MCF 10A (cell line): ENCODE data around the gene PRSS22. TPM values are rescaled to one million over a fixed set of nuclear protein-coding genes. Genes with fewer than 3 reads are reported as not detected.

Experiments
- BruUV-seq: library from RNA; stranded (reverse); fragments of 400-500 nt; replicated peaks from 2 replicates; lab custom pipeline; 2021; lab: Mats Ljungman, UMichigan
- CTCF ChIA-PET: fragments of 300-600 bp; sonication (Branson Sonifier 250); formaldehyde crosslinking; extraction: SDS; loops from one replicate; lab custom pipeline; 2021; ENCODE audit warnings: antibody characterized with exemption, inconsistent platforms; lab: Yijun Ruan, JAX
- POLR2A ChIA-PET: fragments of 300-600, 350-650 bp; sonication (Branson Sonifier 250); formaldehyde crosslinking; extraction: SDS; loops from one replicate; lab custom pipeline; 2020; ENCODE audit warnings: antibody characterized with exemption, inconsistent platforms; lab: Yijun Ruan, JAX
- DNase-seq: peaks from one replicate; pipeline ENCODE4 v3.0.0-alpha.2; 2018; ENCODE audit not compliant: unreplicated experiment
- H3K27ac Mint-ChIP-seq: one replicate; pipeline ENCODE4 v1.8.0; 2022; ENCODE audit warnings: mild to moderate bottlenecking, low read depth, mixed read lengths; ENCODE audit not compliant: unreplicated experiment
- H3K27me3 Mint-ChIP-seq: one replicate; pipeline ENCODE4 v1.8.0; 2022; ENCODE audit warnings: mixed read lengths; ENCODE audit not compliant: insufficient read depth, unreplicated experiment
- H3K36me3 Mint-ChIP-seq: one replicate; pipeline ENCODE4 v1.8.0; 2022; ENCODE audit warnings: mild to moderate bottlenecking, moderate library complexity, mixed read lengths; ENCODE audit not compliant: insufficient read depth, unreplicated experiment
- H3K4me1 Mint-ChIP-seq: one replicate; pipeline ENCODE4 v1.8.0; 2022; ENCODE audit warnings: mixed read lengths; ENCODE audit not compliant: insufficient read depth, unreplicated experiment
- H3K4me3 Mint-ChIP-seq: one replicate; pipeline ENCODE4 v1.8.0; 2022; ENCODE audit warnings: mild to moderate bottlenecking, moderate library complexity, mixed read lengths; ENCODE audit not compliant: unreplicated experiment
- H3K9me3 Mint-ChIP-seq: one replicate; pipeline ENCODE4 v1.8.0; 2022; ENCODE audit warnings: mixed read lengths; ENCODE audit not compliant: unreplicated experiment
- CTCF ChIP-seq: fragments of 200-600 bp; IDR thresholded peaks from one replicate; pipeline ENCODE4 v1.8.0; 2022; ENCODE audit warnings: antibody characterized with exemption, mild to moderate bottlenecking; ENCODE audit not compliant: unreplicated experiment
- intact Hi-C: fragments of 100-400 bp; cut with micrococcal nuclease; formaldehyde crosslinking; loops from 2 replicates; pipeline ENCODE4 v1.14.1; 2022
- total RNA-seq: library from RNA; stranded (reverse); gene quantifications from 2 replicates; pipeline ENCODE4 v1.2.3, GENCODE V29; 2022

PRSS22 gene
- total RNA-seq, 1 experiment from 2014 or later: not detected

GRCh38 chr16:2852003-2852730, 5.8 kb downstream of the PRSS22 start:
- ChIA-PET CTCF (no interaction called here), POLR2A (no interaction called here)
- TF ChIP-seq CTCF: no peak
- Mint-ChIP-seq H3K4me1 (peaks cover under 1% of the 10 kb centered on the region), H3K27me3 (peaks cover 13% of the 10 kb centered on the region), H3K27ac (no peak overlapping the region), H3K4me3 (no peak overlapping the region), H3K9me3 (peaks cover 10% of the 10 kb centered on the region), H3K36me3 (no peaks in the 10 kb centered on the region)
- intact Hi-C loops: no loop called here
- BruUV-seq: no TSS peak
- DNase-seq: no peak

GRCh38 chr16:2848933-2849725, 8.8 kb downstream of the PRSS22 start:
- no peak for TF ChIP-seq CTCF
- DNase-seq: no peak
- ChIA-PET POLR2A (interaction anchor here (0.6 kb wide), 1 partner anchor 98 kb away, joined by 3 read pairs; no protein-coding TSS in a partner anchor), CTCF (no interaction called here)
- Mint-ChIP-seq H3K9me3 (peaks cover 3% of the 10 kb centered on the region), H3K27me3 (peaks cover 13% of the 10 kb centered on the region), H3K4me1 (peaks cover 11% of the 10 kb centered on the region), H3K4me3 (no peak overlapping the region), H3K36me3 (no peaks in the 10 kb centered on the region), H3K27ac (no peak overlapping the region)
- intact Hi-C loops: no loop called here
- no TSS peak for BruUV-seq

GRCh38 chr16:2846511-2847310, 11.3 kb downstream of the PRSS22 start:
- intact Hi-C loops: no loop called here
- BruUV-seq: no TSS peak
- H3K36me3 Mint-ChIP-seq: no peaks in the 10 kb centered on the region
- peak overlapping the region; percentile 80 for H3K27ac Mint-ChIP-seq
- H3K4me3 Mint-ChIP-seq: peak overlapping the region; percentile 13
- TF ChIP-seq CTCF: no peak
- H3K27me3 Mint-ChIP-seq: peaks cover 13% of the 10 kb centered on the region
- ChIA-PET CTCF (interaction anchor here (0.7 kb wide), 1 partner anchor 831 kb away, joined by 3 read pairs; no protein-coding TSS in a partner anchor), POLR2A (interaction anchor here (0.8 to 0.9 kb wide), 2 partner anchors 22 to 48 kb away, joined by 3 read pairs; partner anchors contain the start of gene PRSS41)
- no peaks in the 10 kb centered on the region for H3K9me3 Mint-ChIP-seq
- DNase-seq: peak; percentile 75
- H3K4me1 Mint-ChIP-seq: peaks cover 11% of the 10 kb centered on the region
